Measurements from ENCODE around the gene ZFYVE28. TPM values are rescaled to one million over a fixed set of nuclear protein-coding genes. Genes with fewer than 3 reads are reported as not detected.
A peak's percentile ranks its signal among the peaks of the same experiment; 100 is the strongest.

ZFYVE28 gene
- total and polyA plus RNA-seq, 10 of the 15 experiments (the other 5 are each of a cell fraction or from before 2014, with no cell fraction given) = 0.06 to 1.9 (median 0.22) TPM; not detected in 1

DNA sequence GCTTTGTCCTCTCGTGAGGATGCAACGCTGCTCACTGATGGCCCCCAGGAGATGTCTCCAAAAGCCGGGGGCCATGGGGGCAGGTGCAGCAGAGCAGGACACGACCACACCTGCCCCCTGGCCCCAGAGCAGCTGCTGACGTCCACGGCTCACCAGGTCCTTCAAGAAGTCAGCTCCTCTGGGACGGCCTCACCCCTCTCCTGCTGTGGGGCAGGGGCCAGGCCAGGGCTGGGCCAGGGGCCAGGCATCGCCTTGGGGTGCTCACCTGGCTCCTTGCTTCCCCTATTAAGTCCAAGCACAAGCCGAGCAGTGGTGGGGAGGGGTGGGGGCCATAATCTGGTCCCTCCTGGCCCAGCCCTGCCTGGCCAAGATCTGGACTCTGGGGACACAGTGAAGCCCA is 128.0 kb downstream of the ZFYVE28 start:
- DNase-seq (ENCODE audit: low read depth, low spot score) (no peak), ATAC-seq (peak; percentile 30; the same call in 2 of the 3 replicates), FAIRE-seq (no peak)
- H3K27me3 ChIP-seq (replicated peaks in 1 of 2; ENCODE audit: control insufficient read depth in 2 of 2, insufficient read depth in 2 of 2, low read length in 1 of 2) = peaks cover 0 to 1% of the 10 kb centered on the region in 2 experiments; a peak in 2 of 4 replicates
- no peak overlapping the region for H2AFZ ChIP-seq (ENCODE audit: control insufficient read depth, low read depth, low read length)
- in situ Hi-C loops (cut with MboI) = no loop called here
- ChIA-PET CTCF (interaction anchor here (1.0 to 1.4 kb wide), 2 partner anchors 103 to 122 kb away, joined by 4 read pairs; no protein-coding TSS in a partner anchor), SMC1A (ENCODE audit: uncharacterized antibody, unreplicated experiment) (interaction anchor here (1.0 kb wide), 1 partner anchor 122 kb away, joined by 4 read pairs; no protein-coding TSS in a partner anchor), RAD21 (ENCODE audit: unreplicated experiment) (interaction anchor here (1.0 to 1.4 kb wide), 2 partner anchors 9 to 65 kb away, joined by 3 to 4 read pairs; no protein-coding TSS in a partner anchor), POLR2A (no interaction called here)
- no TSS peak for BruUV-seq (replicated peaks)
- H3K9me3 ChIP-seq (replicated peaks; ENCODE audit: control insufficient read depth, insufficient read depth, low read length) = no peaks in the 10 kb centered on the region
- H3K79me2 ChIP-seq (ENCODE audit: control insufficient read depth, insufficient read depth, low read length) = no peaks in the 10 kb centered on the region
- no peaks in the 10 kb centered on the region for H3K36me3 ChIP-seq (ENCODE audit: control insufficient read depth in 2 of 2, insufficient read depth in 2 of 2, low read length in 1 of 2)
- H3K4me1 ChIP-seq (ENCODE audit: control insufficient read depth, insufficient read depth, low read length) = peaks cover 8% of the 10 kb centered on the region; the same call in 1 of the 2 replicates
- WGBS (ENCODE audit: insufficient coverage, insufficient replicate concordance, low lambda C conversion rate, missing lambda C conversion rate) = 33% methylated on average over 8 of the region's 9 CpGs
- intact Hi-C loops (cut with micrococcal nuclease; ENCODE audit: unreplicated experiment) = no loop called here
- H4K20me1 ChIP-seq (ENCODE audit: control insufficient read depth, insufficient read depth) = no peaks in the 10 kb centered on the region
- H3K4me3 ChIP-seq = no peak overlapping the region
- TF ChIP-seq ZNF24 (IDR thresholded peaks at IDR 0.05) = no peak
- TF ChIP-seq NRF1 (conservative IDR thresholded peaks at IDR 0.05; ENCODE audit: low read depth, low read length) = no peak
- no peak for TF ChIP-seq HDAC2 (IDR thresholded peaks at IDR 0.05)
- TF ChIP-seq, protein P1, sequence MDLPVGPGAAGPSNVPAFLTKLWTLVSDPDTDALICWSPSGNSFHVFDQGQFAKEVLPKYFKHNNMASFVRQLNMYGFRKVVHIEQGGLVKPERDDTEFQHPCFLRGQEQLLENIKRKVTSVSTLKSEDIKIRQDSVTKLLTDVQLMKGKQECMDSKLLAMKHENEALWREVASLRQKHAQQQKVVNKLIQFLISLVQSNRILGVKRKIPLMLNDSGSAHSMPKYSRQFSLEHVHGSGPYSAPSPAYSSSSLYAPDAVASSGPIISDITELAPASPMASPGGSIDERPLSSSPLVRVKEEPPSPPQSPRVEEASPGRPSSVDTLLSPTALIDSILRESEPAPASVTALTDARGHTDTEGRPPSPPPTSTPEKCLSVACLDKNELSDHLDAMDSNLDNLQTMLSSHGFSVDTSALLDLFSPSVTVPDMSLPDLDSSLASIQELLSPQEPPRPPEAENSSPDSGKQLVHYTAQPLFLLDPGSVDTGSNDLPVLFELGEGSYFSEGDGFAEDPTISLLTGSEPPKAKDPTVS (IDR thresholded peaks at IDR 0.05; ENCODE audit: low read depth, low read length) = no peak
- TF ChIP-seq TAF1 (IDR thresholded peaks at IDR 0.05; ENCODE audit: borderline replicate concordance, low read depth, low read length) = no peak
- TF ChIP-seq NFIC (IDR thresholded peaks at IDR 0.05; ENCODE audit: low read depth, low read length) = no peak
- TF ChIP-seq ASH2L (IDR thresholded peaks at IDR 0.05; ENCODE audit: borderline replicate concordance, low read depth) = no peak
- no peak overlapping the region for H3K4me2 ChIP-seq (ENCODE audit: control insufficient read depth, insufficient read depth)
- no peak overlapping the region for H3K27ac ChIP-seq (ENCODE audit: control insufficient read depth, insufficient read depth)
- H3K9ac ChIP-seq (ENCODE audit: control insufficient read depth, insufficient read depth, low read length) = no peak overlapping the region

Data from GM12878 (cell line).